ENCODE results near the gene LMX1A.

DNA sequence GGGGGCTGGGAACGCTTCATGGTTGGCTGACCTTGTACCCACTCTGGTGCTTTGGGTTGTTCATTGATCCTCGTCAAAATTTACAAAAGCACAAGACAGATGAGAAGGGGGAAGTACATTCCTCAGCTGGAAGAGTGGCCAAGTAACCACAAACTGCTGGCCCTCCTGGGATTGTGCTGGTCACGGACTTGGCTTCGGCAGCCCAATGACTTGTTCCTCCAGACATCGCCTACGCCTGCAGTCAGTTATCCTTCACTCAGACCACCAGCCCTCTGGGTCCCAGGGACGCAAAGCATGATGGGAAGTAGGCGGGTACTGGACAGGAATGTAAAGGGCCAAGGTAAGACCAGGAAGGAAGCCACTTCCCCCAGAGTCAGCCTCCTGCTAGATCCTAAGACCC, 53.1 kb downstream of the LMX1A start:
- TF ChIP-seq, protein P1, sequence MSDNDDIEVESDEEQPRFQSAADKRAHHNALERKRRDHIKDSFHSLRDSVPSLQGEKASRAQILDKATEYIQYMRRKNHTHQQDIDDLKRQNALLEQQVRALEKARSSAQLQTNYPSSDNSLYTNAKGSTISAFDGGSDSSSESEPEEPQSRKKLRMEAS (IDR thresholded peaks at IDR 0.05), result no peak
- no peak for TF ChIP-seq TEAD4 (IDR thresholded peaks at IDR 0.05)
- TF ChIP-seq, protein P2, sequence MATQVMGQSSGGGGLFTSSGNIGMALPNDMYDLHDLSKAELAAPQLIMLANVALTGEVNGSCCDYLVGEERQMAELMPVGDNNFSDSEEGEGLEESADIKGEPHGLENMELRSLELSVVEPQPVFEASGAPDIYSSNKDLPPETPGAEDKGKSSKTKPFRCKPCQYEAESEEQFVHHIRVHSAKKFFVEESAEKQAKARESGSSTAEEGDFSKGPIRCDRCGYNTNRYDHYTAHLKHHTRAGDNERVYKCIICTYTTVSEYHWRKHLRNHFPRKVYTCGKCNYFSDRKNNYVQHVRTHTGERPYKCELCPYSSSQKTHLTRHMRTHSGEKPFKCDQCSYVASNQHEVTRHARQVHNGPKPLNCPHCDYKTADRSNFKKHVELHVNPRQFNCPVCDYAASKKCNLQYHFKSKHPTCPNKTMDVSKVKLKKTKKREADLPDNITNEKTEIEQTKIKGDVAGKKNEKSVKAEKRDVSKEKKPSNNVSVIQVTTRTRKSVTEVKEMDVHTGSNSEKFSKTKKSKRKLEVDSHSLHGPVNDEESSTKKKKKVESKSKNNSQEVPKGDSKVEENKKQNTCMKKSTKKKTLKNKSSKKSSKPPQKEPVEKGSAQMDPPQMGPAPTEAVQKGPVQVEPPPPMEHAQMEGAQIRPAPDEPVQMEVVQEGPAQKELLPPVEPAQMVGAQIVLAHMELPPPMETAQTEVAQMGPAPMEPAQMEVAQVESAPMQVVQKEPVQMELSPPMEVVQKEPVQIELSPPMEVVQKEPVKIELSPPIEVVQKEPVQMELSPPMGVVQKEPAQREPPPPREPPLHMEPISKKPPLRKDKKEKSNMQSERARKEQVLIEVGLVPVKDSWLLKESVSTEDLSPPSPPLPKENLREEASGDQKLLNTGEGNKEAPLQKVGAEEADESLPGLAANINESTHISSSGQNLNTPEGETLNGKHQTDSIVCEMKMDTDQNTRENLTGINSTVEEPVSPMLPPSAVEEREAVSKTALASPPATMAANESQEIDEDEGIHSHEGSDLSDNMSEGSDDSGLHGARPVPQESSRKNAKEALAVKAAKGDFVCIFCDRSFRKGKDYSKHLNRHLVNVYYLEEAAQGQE (IDR thresholded peaks at IDR 0.05; ENCODE audit: low read depth), result no peak
- TF ChIP-seq TCF12 (IDR thresholded peaks at IDR 0.05; ENCODE audit: low read depth), result no peak
- no peak for TF ChIP-seq FOXM1 (IDR thresholded peaks at IDR 0.05; ENCODE audit: borderline replicate concordance, low read depth)
- no peak for TF ChIP-seq RAD21 (IDR thresholded peaks at IDR 0.05; ENCODE audit: low read depth)
- no peak for TF ChIP-seq TAF1 (IDR thresholded peaks at IDR 0.05; ENCODE audit: low read depth)
- no peak for TF ChIP-seq EGR1 (IDR thresholded peaks at IDR 0.05)
- TF ChIP-seq YY1 (IDR thresholded peaks at IDR 0.05; ENCODE audit: low read depth), result no peak
- TF ChIP-seq EP300 (IDR thresholded peaks at IDR 0.05; ENCODE audit: borderline replicate concordance), result no peak
- no peak for TF ChIP-seq CEBPB (IDR thresholded peaks at IDR 0.05)
- TF ChIP-seq, protein P3, sequence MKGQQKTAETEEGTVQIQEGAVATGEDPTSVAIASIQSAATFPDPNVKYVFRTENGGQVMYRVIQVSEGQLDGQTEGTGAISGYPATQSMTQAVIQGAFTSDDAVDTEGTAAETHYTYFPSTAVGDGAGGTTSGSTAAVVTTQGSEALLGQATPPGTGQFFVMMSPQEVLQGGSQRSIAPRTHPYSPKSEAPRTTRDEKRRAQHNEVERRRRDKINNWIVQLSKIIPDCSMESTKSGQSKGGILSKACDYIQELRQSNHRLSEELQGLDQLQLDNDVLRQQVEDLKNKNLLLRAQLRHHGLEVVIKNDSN (IDR thresholded peaks at IDR 0.05), result no peak
